AG10803 (cell line): ENCODE measurements around the gene RSPO4.

Experiments used
- DNase-seq: peaks from one replicate; pipeline ENCODE4 v3.0.0; 2010; ENCODE audit warnings: low read depth
- H3K4me3 ChIP-seq: 2 replicates; pipeline ENCODE4 v1.5.1; 2011; ENCODE audit warnings: mild to moderate bottlenecking, low read length, control low read depth
- TF ChIP-seq, protein P1 (sequence below): conservative IDR thresholded peaks from 2 replicates; pipeline ENCODE4 v1.5.1; 2011; ENCODE audit warnings: mild to moderate bottlenecking, low read length, control low read depth, inconsistent platforms

Gene RSPO4

DNA sequence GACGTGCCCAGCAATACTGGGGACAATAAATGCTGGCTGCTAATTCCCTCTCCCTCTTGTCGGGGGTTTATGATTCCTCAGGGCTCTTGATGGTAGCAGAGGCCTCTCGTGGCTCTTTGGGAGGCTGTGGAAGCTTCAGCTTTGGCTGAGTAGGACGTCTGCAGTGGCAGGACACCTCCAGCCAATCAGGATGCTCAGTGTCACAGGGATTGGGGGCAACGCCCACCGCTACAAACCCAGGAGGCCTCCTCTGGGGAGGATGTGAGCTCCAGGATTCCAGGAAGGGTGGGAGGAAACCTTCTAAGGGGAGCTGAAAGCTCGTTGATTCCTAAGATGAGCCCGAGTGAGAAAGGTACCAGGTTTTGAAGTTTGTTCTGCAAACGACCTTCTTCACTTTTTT lies 19.4 kb downstream of the RSPO4 start:
- TF ChIP-seq, protein P1, sequence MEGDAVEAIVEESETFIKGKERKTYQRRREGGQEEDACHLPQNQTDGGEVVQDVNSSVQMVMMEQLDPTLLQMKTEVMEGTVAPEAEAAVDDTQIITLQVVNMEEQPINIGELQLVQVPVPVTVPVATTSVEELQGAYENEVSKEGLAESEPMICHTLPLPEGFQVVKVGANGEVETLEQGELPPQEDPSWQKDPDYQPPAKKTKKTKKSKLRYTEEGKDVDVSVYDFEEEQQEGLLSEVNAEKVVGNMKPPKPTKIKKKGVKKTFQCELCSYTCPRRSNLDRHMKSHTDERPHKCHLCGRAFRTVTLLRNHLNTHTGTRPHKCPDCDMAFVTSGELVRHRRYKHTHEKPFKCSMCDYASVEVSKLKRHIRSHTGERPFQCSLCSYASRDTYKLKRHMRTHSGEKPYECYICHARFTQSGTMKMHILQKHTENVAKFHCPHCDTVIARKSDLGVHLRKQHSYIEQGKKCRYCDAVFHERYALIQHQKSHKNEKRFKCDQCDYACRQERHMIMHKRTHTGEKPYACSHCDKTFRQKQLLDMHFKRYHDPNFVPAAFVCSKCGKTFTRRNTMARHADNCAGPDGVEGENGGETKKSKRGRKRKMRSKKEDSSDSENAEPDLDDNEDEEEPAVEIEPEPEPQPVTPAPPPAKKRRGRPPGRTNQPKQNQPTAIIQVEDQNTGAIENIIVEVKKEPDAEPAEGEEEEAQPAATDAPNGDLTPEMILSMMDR = no peak
- no peak overlapping the region for H3K4me3 ChIP-seq
- DNase-seq = no peak

DNA sequence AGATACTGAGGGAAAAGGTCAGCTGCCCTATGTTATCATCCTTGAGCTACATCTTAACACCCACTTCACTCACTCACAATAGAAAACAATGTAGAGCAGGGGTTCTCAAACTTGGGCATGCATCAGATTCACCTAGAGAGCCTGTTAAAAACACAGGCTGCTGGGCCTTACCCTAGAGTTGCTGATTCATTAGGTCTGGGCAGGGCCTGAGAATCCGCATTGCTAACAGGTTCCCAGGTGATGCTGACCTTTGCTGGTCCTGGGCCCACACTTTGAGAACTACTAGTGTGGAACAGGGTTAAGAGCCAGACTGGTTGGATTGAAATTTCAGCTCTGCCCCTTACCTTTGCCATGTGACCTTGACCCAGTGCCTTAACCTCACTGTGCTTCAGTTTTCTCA lies 25.1 kb downstream of the RSPO4 start:
- TF ChIP-seq, protein P1 = no peak

DNA sequence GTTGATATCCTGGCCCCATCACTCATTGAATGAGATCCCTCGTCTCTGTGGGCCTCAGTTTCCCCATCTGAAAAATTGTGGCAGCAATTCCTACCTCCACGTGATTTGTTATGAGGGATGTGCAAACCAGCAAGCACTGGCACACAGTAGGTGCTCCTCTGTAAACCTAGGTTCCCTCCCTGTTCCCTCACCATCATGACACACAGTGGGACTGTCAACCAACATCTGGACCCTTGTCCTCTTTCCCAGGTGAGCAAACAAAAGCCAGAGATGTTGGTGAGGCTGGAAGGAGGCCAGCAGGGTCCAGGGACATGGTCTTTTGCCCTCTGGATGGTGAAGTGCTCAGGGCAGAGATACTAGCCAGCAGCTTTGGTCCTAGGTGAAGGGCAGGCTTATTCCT lies 26.1 kb downstream of the RSPO4 start:
- no peak overlapping the region for H3K4me3 ChIP-seq
- TF ChIP-seq, protein P1 = no peak
- DNase-seq = no peak

More for the DNA sequence above, 25.1 kb downstream of the RSPO4 start:
- no peak overlapping the region for H3K4me3 ChIP-seq
- no peak for DNase-seq

DNA sequence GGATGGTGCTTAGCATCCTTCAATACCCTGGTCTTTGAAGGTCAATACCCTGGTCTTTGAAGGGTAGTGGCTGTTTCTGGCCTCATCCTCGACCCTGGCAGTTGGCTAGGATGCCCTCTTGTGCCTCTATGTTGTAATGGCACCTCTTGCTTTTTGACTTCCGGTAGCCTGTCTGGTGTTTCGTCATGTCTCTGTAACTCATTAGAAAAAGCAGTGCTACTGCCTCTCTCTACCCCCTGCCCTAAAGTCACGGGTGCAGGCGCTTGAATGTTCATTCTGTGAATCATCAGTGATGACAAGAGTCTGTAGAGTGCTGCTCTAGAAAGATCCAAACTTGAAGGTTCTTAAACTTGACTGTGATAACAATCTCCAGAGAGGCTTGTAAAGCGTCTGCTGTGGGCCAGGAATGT lies 28.3 kb downstream of the RSPO4 start:
- peak; percentile 70 for DNase-seq
- TF ChIP-seq, protein P1 = peak; percentile 60
- no peak overlapping the region for H3K4me3 ChIP-seq

DNA sequence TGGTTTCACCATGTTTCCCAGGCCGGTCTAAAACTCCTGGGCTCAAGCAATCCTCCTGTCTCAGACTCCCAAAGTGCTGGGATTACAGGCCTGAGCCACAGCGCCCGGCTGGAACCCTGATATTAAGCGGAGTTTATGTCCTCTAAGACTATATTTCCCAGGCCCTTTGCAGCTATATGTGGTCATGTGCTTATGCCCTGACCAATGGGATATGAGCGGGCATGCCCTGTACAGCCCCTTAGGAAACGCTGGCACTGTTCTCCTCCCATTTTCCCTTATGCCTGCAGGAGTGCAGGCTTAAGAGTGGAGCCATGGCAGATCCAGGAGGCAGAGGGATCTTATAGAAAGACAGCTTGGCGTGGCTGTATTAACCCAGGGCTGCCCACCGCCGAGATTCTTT lies 29.9 kb downstream of the RSPO4 start:
- H3K4me3 ChIP-seq = no peak overlapping the region
- TF ChIP-seq, protein P1 = no peak
- no peak for DNase-seq

DNA sequence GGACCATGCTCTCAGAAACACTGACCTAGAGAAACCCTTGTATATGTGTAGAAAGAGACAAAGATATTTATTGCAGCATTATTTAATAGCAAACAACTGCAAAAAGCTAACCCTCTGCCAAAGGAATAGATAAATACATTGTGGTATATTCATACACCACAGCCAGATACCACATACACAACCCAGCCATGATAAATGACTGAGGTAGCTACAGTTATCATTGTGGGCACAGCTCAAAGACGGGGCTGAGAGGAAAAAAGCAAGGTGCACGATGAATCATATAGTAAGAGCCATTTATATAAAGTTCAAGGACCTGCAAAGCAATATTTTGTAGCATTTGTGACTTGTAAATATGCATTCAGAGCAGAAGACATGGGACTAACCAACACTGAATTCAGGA lies 30.8 kb downstream of the RSPO4 start:
- H3K4me3 ChIP-seq = no peak overlapping the region
- DNase-seq = no peak
- TF ChIP-seq, protein P1 = no peak

DNA sequence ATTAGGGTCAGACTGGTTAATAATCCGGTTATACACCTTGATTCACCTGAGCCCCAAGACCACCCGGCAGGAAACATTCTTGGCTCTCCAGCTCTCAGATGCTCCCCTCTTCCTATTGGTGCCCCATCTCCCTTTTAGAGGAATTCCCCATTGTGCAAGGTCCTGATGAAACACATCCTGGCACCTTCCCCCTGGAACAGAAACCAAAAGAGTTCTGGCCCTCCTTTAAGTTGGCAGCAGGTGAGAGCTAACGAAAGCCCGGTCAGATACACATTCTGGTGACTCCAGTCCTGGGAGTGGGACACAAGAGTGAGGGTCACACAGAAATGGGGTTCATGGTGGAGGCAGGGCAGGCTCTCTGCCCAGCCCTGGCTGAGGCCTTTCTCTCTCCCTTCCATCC lies 32.2 kb downstream of the RSPO4 start:
- DNase-seq = no peak
- H3K4me3 ChIP-seq = no peak overlapping the region
- TF ChIP-seq, protein P1 = no peak
